HepG2 (cell line): ENCODE measurements around the gene SIDT1. TPM values are rescaled to one million over a fixed set of nuclear protein-coding genes. Genes with fewer than 3 reads are reported as not detected.

Experiments
- ARHGAP35 ChIP-seq: sonication (generic); formaldehyde crosslinking; IDR thresholded peaks from 2 replicates; pipeline ENCODE4 v1.9.0; 2022; ENCODE audit warnings: mild to moderate bottlenecking, inconsistent platforms, moderate library complexity, missing genetic modification reagents, borderline replicate concordance
- CREB3 ChIP-seq: sonication (generic); formaldehyde crosslinking; IDR thresholded peaks from 2 replicates; pipeline ENCODE4 v1.5.0; 2020; ENCODE audit warnings: missing genetic modification reagents
- HIVEP1 ChIP-seq: sonication (generic); formaldehyde crosslinking; IDR thresholded peaks from 2 replicates; pipeline ENCODE4 v1.4.0; 2020; ENCODE audit warnings: mild to moderate bottlenecking, missing genetic modification reagents
- PRDM4 ChIP-seq: sonication (generic); formaldehyde crosslinking; IDR thresholded peaks from 2 replicates; pipeline ENCODE4 v1.9.0; 2021; ENCODE audit warnings: missing genetic modification reagents, borderline replicate concordance
- RBFOX2 ChIP-seq: fragments of 200-400 bp; formaldehyde crosslinking; IDR thresholded peaks from 2 replicates; pipeline ENCODE4 v1.6.1; 2017; ENCODE audit warnings: low read depth, mild to moderate bottlenecking, low read length
- RNF219 ChIP-seq: sonication (generic); formaldehyde crosslinking; IDR thresholded peaks from 2 replicates; pipeline ENCODE4 v1.5.0; 2020; ENCODE audit warnings: mild to moderate bottlenecking, missing genetic modification reagents
- SIX1 ChIP-seq: sonication (generic); formaldehyde crosslinking; IDR thresholded peaks from 2 replicates; pipeline ENCODE4 v1.4.0; 2020; ENCODE audit warnings: missing genetic modification reagents, borderline replicate concordance
- SIX4 ChIP-seq: sonication (generic); formaldehyde crosslinking; IDR thresholded peaks from 2 replicates; pipeline ENCODE4 v1.4.0; 2020; ENCODE audit warnings: missing genetic modification reagents
- SOX5 ChIP-seq: IDR thresholded peaks from 2 replicates; pipeline ENCODE4 v1.6.1; 2016; ENCODE audit warnings: borderline replicate concordance
- THAP8 ChIP-seq: sonication (generic); formaldehyde crosslinking; IDR thresholded peaks from 2 replicates; pipeline ENCODE4 v1.5.1; 2020; ENCODE audit warnings: missing genetic modification reagents, mild to moderate bottlenecking, borderline replicate concordance
- TSC22D2 ChIP-seq: sonication (generic); formaldehyde crosslinking; IDR thresholded peaks from 2 replicates; pipeline ENCODE4 v1.5.1; 2020; ENCODE audit warnings: missing genetic modification reagents, mild to moderate bottlenecking, borderline replicate concordance
- ZNF101 ChIP-seq: sonication (generic); formaldehyde crosslinking; IDR thresholded peaks from 2 replicates; pipeline ENCODE4 v1.4.0; 2020; ENCODE audit warnings: mild to moderate bottlenecking, low read depth, missing genetic modification reagents, borderline replicate concordance
- ZNF142 ChIP-seq: sonication (generic); formaldehyde crosslinking; IDR thresholded peaks from 2 replicates; pipeline ENCODE4 v1.4.0; 2020; ENCODE audit warnings: missing genetic modification reagents
- ZNF383 ChIP-seq: sonication (generic); formaldehyde crosslinking; IDR thresholded peaks from 2 replicates; pipeline ENCODE4 v1.4.0; 2020; ENCODE audit warnings: missing genetic modification reagents, mild to moderate bottlenecking, borderline replicate concordance
- ZNF598 ChIP-seq: sonication (generic); formaldehyde crosslinking; IDR thresholded peaks from 2 replicates; pipeline ENCODE4 v1.5.1; 2020; ENCODE audit warnings: mild to moderate bottlenecking, missing genetic modification reagents, borderline replicate concordance
- ZNF747 ChIP-seq: sonication (generic); formaldehyde crosslinking; IDR thresholded peaks from 2 replicates; pipeline ENCODE4 v1.8.1; 2023; ENCODE audit warnings: missing genetic modification reagents, mild to moderate bottlenecking, borderline replicate concordance
- ZNF766 ChIP-seq: sonication (generic); formaldehyde crosslinking; IDR thresholded peaks from 2 replicates; pipeline ENCODE4 v1.5.0; 2020; ENCODE audit warnings: missing genetic modification reagents, borderline replicate concordance
- ZNF878 ChIP-seq: sonication (generic); formaldehyde crosslinking; IDR thresholded peaks from 2 replicates; pipeline ENCODE4 v1.8.1; 2023; ENCODE audit warnings: mild to moderate bottlenecking, missing genetic modification reagents, moderate library complexity
- polyA plus RNA-seq, 8 experiments: library from polyadenylated mRNA; depleted of rRNA in 3 of 8; stranded (reverse) in 7 of 8; unstranded in 1 of 8; fragments of >200 nt; fragmentation: Illumina TruSeq in 4 of 8; extraction: Trizol in 4 of 8; gene quantifications; 2 replicates each; pipeline versions ENCODE4 v1.2.1 to v1.2.3, GENCODE V29; 2011 to 2016; ENCODE audit warnings: low read depth in 4 of 8, missing spikeins in 1 of 8, mixed read lengths in 1 of 8; ENCODE audit not compliant: insufficient read depth in 1 of 8
- total RNA-seq, 5 experiments: library from RNA; depleted of rRNA; stranded (reverse); fragments of >200 nt; fragmentation: Illumina TruSeq; extraction: Trizol; gene quantifications; 2 replicates each; pipeline ENCODE4 v1.2.3, GENCODE V29; 2016; ENCODE audit warnings: low read depth in 1 of 5

The SIDT1 gene
- total and polyA plus RNA-seq, 2 of the 13 experiments (the other 11 are each of a cell fraction or from before 2014, with no cell fraction given): 0.07 TPM

- TF ChIP-seq RNF219 (0 out of 2 replicates have a peak, but pooled peaks have one; percentile 56), HIVEP1 (CRISPR knock-in tag) (no peak), ZNF142 (CRISPR knock-in tag) (no peak), SIX4 (CRISPR knock-in tag) (no peak), CREB3 (no peak), ARHGAP35 (CRISPR knock-in tag) (no peak), ZNF747 (CRISPR knock-in tag) (no peak), SIX1 (CRISPR knock-in tag) (no peak; the same call in 1 of the 2 replicates), THAP8 (CRISPR knock-in tag) (no peak), ZNF766 (CRISPR knock-in tag) (no peak), RBFOX2 (peak; percentile 48; the same call in 1 of the 2 replicates), PRDM4 (CRISPR knock-in tag) (no peak), ZNF383 (CRISPR knock-in tag) (no peak), TSC22D2 (no peak), ZNF101 (no peak), SOX5 (CRISPR knock-in tag) (no peak), ZNF598 (no peak), ZNF878 (CRISPR knock-in tag) (no peak)
These were observed 130.5 kb downstream of the SIDT1 start (continued) for GRCh38 chr3:113662824-113663223.
